ENCODE results near the gene GJB1.
"Not testable (repeated sequence)": the region's sequence is repeated elsewhere in the genome, so short reads cannot be mapped to it uniquely, and the experiment has no call there.

The GJB1 gene

GRCh38 chrX:71222929-71223328 lies at the start of gene GJB1:
TSS of gene GJB1 (plus strand) at chrX:71223224. CDS start at chrX:71223708, 484 bp downstream.
- no peak within 1 kb of the TSS for H3K4me3 Mint-ChIP-seq
- H3K9me3 Mint-ChIP-seq: no peaks in the 10 kb centered on the region
- no peak within 1 kb of the TSS for H3K27ac Mint-ChIP-seq
- H3K36me3 Mint-ChIP-seq (ENCODE audit: low read depth): no peaks in the 10 kb centered on the region
- H3K4me1 Mint-ChIP-seq (ENCODE audit: low read depth): no peaks in the 10 kb centered on the region
- no peaks in the 10 kb centered on the region for H3K27me3 Mint-ChIP-seq

- Mint-ChIP-seq H3K27ac (no peak overlapping the region), H3K36me3 (ENCODE audit: low read depth) (peaks cover 30% of the 10 kb centered on the region), H3K4me3 (no peak overlapping the region), H3K27me3 (no peaks in the 10 kb centered on the region), H3K4me1 (ENCODE audit: low read depth) (peaks cover 3% of the 10 kb centered on the region), H3K9me3 (no peaks in the 10 kb centered on the region)
These were observed 49.6 kb upstream of the GJB1 start for GRCh38 chrX:71173440-71173839.

GRCh38 chrX:71174795-71175194 lies 48.2 kb upstream of the GJB1 start:
- H3K36me3 Mint-ChIP-seq (ENCODE audit: low read depth): peaks cover 30% of the 10 kb centered on the region
- no peak overlapping the region for H3K27ac Mint-ChIP-seq
- no peak overlapping the region for H3K4me3 Mint-ChIP-seq
- no peaks in the 10 kb centered on the region for H3K9me3 Mint-ChIP-seq
- peaks cover 3% of the 10 kb centered on the region for H3K4me1 Mint-ChIP-seq (ENCODE audit: low read depth)
- no peaks in the 10 kb centered on the region for H3K27me3 Mint-ChIP-seq

GRCh38 chrX:71175531-71175930 lies 47.5 kb upstream of the GJB1 start:
- Mint-ChIP-seq H3K4me3 (no peak overlapping the region), H3K27me3 (no peaks in the 10 kb centered on the region), H3K36me3 (ENCODE audit: low read depth) (peaks cover 30% of the 10 kb centered on the region), H3K27ac (no peak overlapping the region), H3K9me3 (no peaks in the 10 kb centered on the region), H3K4me1 (ENCODE audit: low read depth) (peaks cover 3% of the 10 kb centered on the region)

GRCh38 chrX:71177327-71177726 lies 45.7 kb upstream of the GJB1 start:
- no peaks in the 10 kb centered on the region for H3K27me3 Mint-ChIP-seq
- peaks cover 6% of the 10 kb centered on the region for H3K4me1 Mint-ChIP-seq (ENCODE audit: low read depth)
- H3K27ac Mint-ChIP-seq: no peak overlapping the region
- H3K36me3 Mint-ChIP-seq (ENCODE audit: low read depth): peaks cover 30% of the 10 kb centered on the region
- H3K4me3 Mint-ChIP-seq: no peak overlapping the region
- no peaks in the 10 kb centered on the region for H3K9me3 Mint-ChIP-seq

GRCh38 chrX:71178908-71179307 lies 44.1 kb upstream of the GJB1 start:
- Mint-ChIP-seq H3K27ac (no peak overlapping the region), H3K27me3 (no peaks in the 10 kb centered on the region), H3K4me3 (no peak overlapping the region), H3K9me3 (no peaks in the 10 kb centered on the region), H3K36me3 (ENCODE audit: low read depth) (peaks cover 23% of the 10 kb centered on the region), H3K4me1 (ENCODE audit: low read depth) (peaks cover 10% of the 10 kb centered on the region)

GRCh38 chrX:71180579-71181265 lies 42.3 kb upstream of the GJB1 start:
- H3K4me3 Mint-ChIP-seq: peak overlapping the region; percentile 91
- H3K36me3 Mint-ChIP-seq (ENCODE audit: low read depth): peaks cover 12% of the 10 kb centered on the region
- H3K4me1 Mint-ChIP-seq (ENCODE audit: low read depth): peaks cover 10% of the 10 kb centered on the region
- H3K9me3 Mint-ChIP-seq, H3K27me3 Mint-ChIP-seq, H3K27ac Mint-ChIP-seq: not testable (repeated sequence)

GRCh38 chrX:71181558-71181909 lies 41.5 kb upstream of the GJB1 start:
- Mint-ChIP-seq H3K36me3 (ENCODE audit: low read depth) (peaks cover 12% of the 10 kb centered on the region), H3K27me3 (no peaks in the 10 kb centered on the region), H3K4me1 (ENCODE audit: low read depth) (peaks cover 11% of the 10 kb centered on the region), H3K27ac (peak overlapping the region; percentile 98), H3K9me3 (no peaks in the 10 kb centered on the region), H3K4me3 (peak overlapping the region; percentile 91)

GRCh38 chrX:71181910-71182799 lies 40.9 kb upstream of the GJB1 start:
- H3K27ac Mint-ChIP-seq: peak overlapping the region; percentile 98
- peaks cover 15% of the 10 kb centered on the region for H3K4me1 Mint-ChIP-seq (ENCODE audit: low read depth)
- peak overlapping the region; percentile 91 for H3K4me3 Mint-ChIP-seq
- H3K27me3 Mint-ChIP-seq: no peaks in the 10 kb centered on the region
- H3K36me3 Mint-ChIP-seq (ENCODE audit: low read depth): peaks cover 7% of the 10 kb centered on the region
- no peaks in the 10 kb centered on the region for H3K9me3 Mint-ChIP-seq

GRCh38 chrX:71182871-71183270 lies 40.2 kb upstream of the GJB1 start:
- Mint-ChIP-seq H3K9me3 (no peaks in the 10 kb centered on the region), H3K4me1 (ENCODE audit: low read depth) (peaks cover 15% of the 10 kb centered on the region), H3K4me3 (peak overlapping the region; percentile 91), H3K27me3 (no peaks in the 10 kb centered on the region), H3K36me3 (ENCODE audit: low read depth) (peaks cover 3% of the 10 kb centered on the region), H3K27ac (peak overlapping the region; percentile 98)

- no peak overlapping the region for H3K27ac Mint-ChIP-seq
- no peak overlapping the region for H3K4me3 Mint-ChIP-seq
- H3K9me3 Mint-ChIP-seq: no peaks in the 10 kb centered on the region
- peaks cover 15% of the 10 kb centered on the region for H3K4me1 Mint-ChIP-seq (ENCODE audit: low read depth)
- no peaks in the 10 kb centered on the region for H3K36me3 Mint-ChIP-seq (ENCODE audit: low read depth)
- no peaks in the 10 kb centered on the region for H3K27me3 Mint-ChIP-seq
These were observed 39.7 kb upstream of the GJB1 start for GRCh38 chrX:71183341-71183740.

GRCh38 chrX:71184092-71184491 lies 38.9 kb upstream of the GJB1 start:
- Mint-ChIP-seq H3K36me3 (ENCODE audit: low read depth) (no peaks in the 10 kb centered on the region), H3K4me3 (no peak overlapping the region), H3K9me3 (no peaks in the 10 kb centered on the region), H3K27me3 (no peaks in the 10 kb centered on the region), H3K27ac (no peak overlapping the region), H3K4me1 (ENCODE audit: low read depth) (peaks cover 15% of the 10 kb centered on the region)

- Mint-ChIP-seq H3K4me3 (no peak overlapping the region), H3K27me3 (no peaks in the 10 kb centered on the region), H3K27ac (no peak overlapping the region), H3K36me3 (ENCODE audit: low read depth) (no peaks in the 10 kb centered on the region), H3K4me1 (ENCODE audit: low read depth) (peaks cover 15% of the 10 kb centered on the region), H3K9me3 (no peaks in the 10 kb centered on the region)
These were observed 38.1 kb upstream of the GJB1 start for GRCh38 chrX:71184803-71185495.

- Mint-ChIP-seq H3K27ac (peak overlapping the region; percentile 72), H3K9me3 (no peaks in the 10 kb centered on the region), H3K27me3 (no peaks in the 10 kb centered on the region), H3K4me1 (ENCODE audit: low read depth) (peaks cover 31% of the 10 kb centered on the region), H3K4me3 (no peak overlapping the region), H3K36me3 (ENCODE audit: low read depth) (peaks cover 14% of the 10 kb centered on the region)
These were observed 31.8 kb upstream of the GJB1 start for GRCh38 chrX:71191248-71191647.

Data from stimulated activated naive CD8-positive, alpha-beta T cell treated with anti-CD3 and anti-CD28 coated beads, Interleukin-15, Interleukin-2, amounts not matched to agents 100 ng/mL and 50 ng/mL, for 24 hours (primary cell).